HG03280 (cell line): ENCODE results near the gene TUFT1.

Experiments used
- ATAC-seq: cut with Tn5 transposase; IDR thresholded peaks from one replicate; pipeline ENCODE4 v1.9.1; 2021; ENCODE audit warnings: mild to moderate bottlenecking, moderate library complexity; ENCODE audit not compliant: unreplicated experiment

Gene TUFT1

GRCh38 chr1:151536499-151536898 is 3.6 kb upstream of the TUFT1 start:
- no peak for ATAC-seq

DNA sequence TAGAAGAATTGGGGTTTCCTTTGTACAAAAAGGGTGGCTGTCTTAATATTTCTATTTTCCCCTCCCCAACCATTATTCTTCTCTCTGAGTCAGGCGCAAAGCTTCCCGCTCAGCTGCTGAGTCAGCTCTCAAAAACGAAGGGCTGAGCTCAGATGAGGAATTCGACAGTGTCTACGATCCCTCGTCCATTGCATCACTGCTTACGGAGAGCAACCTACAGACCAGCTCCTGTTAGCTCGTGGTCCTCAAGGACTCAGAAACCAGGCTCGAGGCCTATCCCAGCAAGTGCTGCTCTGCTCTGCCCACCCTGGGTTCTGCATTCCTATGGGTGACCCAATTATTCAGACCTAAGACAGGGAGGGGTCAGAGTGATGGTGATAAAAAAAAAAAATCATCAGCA is 3.0 kb upstream of the TUFT1 start:
- ATAC-seq: no peak

GRCh38 chr1:151539321-151540020 is 638 bp upstream of the TUFT1 start:
- ATAC-seq: peak; percentile 19

DNA sequence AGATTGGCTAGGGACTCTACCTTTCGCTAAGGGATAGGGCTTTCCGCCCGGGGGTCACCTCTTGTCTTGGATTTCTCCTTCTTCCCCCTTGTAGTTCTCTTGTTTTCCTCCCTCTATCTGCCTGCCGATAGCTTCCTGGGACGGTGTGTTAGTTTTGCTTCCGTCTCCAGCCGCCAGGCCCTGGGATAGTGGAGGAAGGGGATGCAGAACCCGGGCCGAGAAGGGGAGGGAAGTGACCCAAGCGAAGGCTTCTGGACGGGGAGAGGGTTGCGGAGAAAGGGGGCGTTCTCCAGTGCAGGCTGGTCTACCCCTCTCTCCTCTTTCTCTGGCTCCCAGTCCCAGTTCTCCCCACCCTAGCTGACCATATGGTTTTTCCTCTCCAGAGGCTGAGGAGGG is 871 bp downstream of the TUFT1 start:
- no peak for ATAC-seq

- ATAC-seq: no peak
Observed at GRCh38 chr1:151541752-151542151, 1.6 kb downstream of the TUFT1 start.

- no peak for ATAC-seq
Observed at GRCh38 chr1:151542710-151543129, 2.6 kb downstream of the TUFT1 start.

DNA sequence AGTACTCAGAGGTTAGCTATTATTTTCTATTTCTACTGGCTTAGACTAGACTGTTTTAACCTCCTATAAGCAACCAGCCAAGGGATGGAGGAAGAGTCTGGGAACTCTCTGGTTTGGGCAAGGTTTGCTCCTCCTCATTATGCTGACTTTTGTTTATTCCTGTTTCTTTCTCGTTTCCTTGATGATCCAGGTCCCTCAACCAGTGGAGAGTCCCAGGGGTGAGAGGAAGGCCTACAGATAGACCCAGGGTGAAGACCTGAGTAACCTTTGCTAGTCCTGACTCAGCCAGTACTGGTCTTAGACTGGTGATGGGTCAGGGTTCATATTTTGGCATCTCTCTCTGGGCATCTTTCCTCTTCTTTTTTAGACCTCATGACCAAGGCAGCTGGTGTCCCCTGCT is 5.4 kb downstream of the TUFT1 start:
- ATAC-seq: no peak

DNA sequence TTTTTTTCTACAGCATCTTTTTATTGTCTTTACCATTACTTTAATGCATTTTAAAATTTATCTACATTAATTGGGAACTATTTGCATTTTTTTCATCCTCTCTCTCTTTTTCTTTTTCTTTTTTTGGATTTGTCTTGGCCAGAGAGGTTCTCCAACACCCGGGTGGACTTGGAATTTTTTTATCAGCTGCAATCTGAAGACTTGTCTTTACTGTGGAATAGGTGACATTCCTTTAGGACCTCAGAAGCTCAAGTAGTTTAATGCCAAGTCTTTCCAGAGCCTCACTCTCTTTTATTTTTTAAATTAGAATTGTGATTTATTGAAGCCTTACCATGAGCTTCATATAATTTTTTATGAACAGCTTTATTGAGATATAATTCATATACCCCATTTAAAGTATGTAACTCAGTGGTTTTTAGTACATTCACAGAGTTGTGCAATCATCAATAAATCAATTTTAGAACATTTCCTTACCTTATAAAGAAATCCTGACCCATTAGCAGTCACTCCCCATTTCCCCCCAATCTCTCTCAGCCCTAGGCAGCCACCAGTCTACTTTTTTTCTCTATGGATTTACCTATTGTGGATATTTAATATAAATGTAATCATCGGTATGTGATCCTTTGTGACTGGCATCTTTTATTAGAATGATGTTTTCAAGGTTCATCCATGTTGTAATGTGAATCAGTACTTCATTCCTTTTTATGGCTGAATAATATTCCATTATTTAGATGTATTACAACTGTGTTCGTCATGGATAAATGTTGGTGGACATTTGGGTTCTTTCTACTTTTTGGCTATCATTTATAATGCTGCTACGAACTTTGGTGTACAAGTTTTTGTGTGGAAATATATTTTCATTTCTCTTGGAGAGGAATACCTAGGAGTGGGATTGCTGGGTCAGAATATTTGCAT is 6.2 kb downstream of the TUFT1 start:
- no peak for ATAC-seq

- ATAC-seq: no peak
Observed at GRCh38 chr1:151547119-151547899, 7.2 kb downstream of the TUFT1 start.

DNA sequence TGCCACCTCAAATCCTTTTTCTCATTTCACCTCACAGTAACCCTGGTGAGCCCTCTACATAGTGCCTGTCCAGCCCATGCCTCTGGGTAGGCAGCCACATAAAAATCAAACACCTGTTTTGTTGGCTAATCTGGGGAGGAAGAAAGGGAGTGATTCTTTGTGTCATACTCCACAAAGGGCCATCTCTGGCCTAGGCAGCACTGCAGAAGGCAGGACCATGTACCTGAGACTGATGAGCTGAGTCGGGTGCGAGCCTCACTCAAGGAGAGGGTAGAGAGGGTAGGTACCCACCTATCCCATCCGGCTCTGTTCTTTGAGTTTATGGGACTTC is 7.8 kb downstream of the TUFT1 start:
- ATAC-seq: no peak

GRCh38 chr1:151549199-151549598 is 9.1 kb downstream of the TUFT1 start:
- ATAC-seq: no peak

GRCh38 chr1:151553659-151554058 is 13.6 kb downstream of the TUFT1 start:
- no peak for ATAC-seq

DNA sequence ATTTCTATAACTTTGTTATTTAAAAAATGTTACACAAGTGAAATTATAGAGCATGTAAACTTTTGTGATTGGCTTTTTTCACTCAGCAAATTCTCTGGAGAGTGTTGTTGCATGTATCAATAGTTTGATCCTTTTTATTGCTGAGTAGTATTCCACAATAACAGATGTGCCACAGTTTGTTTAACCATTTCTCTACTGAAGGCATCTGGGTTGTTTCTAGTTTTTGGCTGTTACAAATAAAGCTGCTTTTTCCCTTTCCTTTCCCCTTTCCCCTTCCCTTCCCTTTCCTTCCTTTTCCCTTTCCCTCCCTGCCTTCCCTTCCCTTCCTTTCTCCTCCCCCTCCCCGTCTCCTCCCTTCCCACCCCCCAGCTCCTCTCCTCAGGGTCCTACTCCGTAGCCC is 15.9 kb downstream of the TUFT1 start:
- ATAC-seq: no peak

- ATAC-seq: no peak
Observed at GRCh38 chr1:151562661-151563060, 22.6 kb downstream of the TUFT1 start.

- ATAC-seq: no peak
Observed at GRCh38 chr1:151563376-151563775, 23.3 kb downstream of the TUFT1 start.

- ATAC-seq: no peak
Observed at GRCh38 chr1:151565502-151566189, 25.5 kb downstream of the TUFT1 start.

DNA sequence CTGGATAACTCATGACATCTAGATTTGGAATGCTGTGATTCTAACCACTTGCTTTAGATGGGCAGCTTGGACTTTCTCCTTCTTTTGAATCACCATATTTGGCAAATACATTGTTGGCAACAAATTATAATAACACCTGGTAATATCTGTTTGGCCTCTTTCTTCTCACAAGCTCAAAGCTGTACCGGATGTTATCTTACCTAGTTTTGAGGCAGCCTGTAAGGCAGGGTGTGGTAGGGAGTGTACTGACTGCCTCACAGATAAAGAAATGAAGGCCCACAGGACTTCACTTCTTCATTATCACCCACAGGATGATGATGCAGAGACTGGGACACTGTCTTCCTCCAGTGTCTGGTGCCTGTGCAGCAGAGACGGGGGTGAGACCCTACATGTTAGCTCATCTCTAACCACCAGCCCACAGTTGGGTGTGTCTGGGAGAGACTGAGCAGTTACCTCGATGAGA is 28.5 kb downstream of the TUFT1 start:
- ATAC-seq: no peak

DNA sequence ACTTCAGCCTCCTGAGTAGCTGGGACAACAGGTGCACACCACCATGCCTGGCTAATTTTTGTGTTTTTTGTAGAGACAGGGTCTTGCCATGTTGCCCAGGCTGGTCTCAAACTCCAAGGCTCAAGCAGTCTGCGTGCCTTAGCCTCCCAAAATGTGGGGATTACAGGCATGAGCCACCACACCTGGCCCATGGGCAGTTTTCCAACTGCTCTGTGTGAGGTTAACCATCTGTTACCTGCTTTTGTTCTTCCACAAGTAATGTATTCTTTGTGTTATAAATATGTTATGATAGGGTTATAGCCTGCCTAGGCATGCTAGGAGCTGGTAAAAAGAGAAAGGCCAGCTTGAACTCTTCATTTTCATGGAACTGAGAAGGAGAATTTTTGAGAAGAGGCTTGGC is 30.7 kb downstream of the TUFT1 start:
- no peak for ATAC-seq

DNA sequence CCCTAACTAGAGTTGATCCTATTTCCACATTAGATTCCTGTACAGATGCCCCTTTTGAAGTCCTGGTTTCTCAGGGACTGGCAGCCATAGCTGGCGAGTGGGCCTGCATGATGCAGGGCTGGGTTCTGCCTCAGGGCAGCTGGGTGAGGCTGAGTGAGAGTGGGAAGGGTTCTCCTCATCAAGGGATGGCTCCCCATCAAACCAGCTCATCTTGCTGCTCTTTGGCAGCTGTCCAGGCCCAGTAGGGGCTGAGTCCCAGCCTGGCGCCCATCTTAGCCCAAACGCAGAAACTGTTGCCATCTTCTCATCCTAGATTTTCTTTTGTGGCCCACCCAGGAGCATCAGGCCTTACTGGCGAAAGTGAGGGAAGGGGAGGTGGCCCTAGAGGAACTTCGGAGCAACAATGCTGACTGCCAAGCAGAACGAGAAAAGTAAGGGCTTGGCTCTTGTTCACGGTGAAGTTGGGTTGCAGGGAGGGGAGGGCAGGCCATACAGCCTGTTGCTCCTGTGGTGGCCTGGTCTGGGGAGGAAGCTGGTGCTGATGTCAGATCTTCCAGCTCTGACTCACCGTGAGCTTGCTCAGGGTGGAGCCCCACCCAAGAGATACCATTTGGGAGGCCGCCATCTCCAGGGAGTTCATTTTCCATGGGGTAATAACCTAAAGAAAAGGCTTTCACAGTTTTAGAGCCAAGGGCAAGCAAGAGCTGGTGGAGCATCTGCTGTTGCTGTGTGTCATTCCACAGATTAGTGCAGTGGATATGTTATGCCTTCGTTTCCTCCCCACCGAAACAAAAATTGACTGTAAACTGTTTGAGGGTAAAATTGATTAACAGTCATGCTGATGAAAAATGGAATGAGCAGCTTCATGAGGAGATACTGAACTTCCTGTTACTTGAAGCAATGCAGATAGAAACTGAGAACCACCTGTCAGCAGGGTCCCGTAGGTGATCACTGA is 34.7 kb downstream of the TUFT1 start:
- ATAC-seq: no peak

DNA sequence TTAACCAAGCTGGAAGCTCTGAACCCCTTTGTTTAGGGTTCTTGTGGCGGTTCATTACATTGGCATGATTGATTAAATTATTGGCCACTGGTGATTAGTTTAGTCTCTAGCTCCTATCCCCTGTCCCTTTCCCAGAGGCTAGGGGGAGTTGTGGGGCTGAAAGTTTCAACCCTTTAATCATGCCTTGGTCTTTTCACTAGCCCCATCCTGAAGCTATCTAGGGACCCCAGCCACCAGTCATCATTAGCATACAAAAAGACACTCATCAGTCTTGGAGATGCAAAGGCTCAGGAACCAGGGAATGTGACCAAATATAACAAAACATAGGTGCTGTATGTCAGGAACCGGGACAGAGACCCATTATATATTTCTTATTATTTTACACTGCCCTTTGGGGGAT is 37.1 kb downstream of the TUFT1 start:
- no peak for ATAC-seq
